HG03196 (cell line): ENCODE results near the gene KCNQ5.

Experiments
- ATAC-seq: cut with Tn5 transposase; IDR thresholded peaks from one replicate; pipeline ENCODE4 v1.9.1; 2021; ENCODE audit not compliant: unreplicated experiment

KCNQ5 gene

DNA sequence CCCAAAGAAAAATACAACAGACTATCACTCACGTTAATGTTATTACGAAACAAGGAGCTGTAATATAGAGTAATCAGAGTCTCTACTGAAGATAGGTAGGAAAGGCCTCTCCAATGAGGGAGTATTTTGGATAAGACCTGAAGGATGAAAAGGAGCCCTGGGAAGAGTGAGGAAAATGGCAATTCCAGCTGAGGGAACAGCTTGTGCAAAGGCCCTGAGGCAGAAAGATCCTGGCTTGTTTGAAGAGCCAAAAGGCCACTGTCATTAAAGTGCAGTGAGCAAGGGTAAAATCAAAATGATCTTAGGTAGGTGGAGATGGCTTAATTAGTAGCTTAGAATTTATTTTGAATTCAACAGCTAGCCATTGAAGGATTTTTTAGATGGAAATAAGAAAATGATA, 464.9 kb downstream of the KCNQ5 start:
- ATAC-seq: no peak

- peak; percentile 73 for ATAC-seq
Measured at GRCh38 chr6:73088138-73088813, 466.4 kb downstream of the KCNQ5 start.

GRCh38 chr6:73104921-73105320, 483.1 kb downstream of the KCNQ5 start:
- ATAC-seq: no peak

GRCh38 chr6:73107016-73107415, 485.2 kb downstream of the KCNQ5 start:
- ATAC-seq: no peak

DNA sequence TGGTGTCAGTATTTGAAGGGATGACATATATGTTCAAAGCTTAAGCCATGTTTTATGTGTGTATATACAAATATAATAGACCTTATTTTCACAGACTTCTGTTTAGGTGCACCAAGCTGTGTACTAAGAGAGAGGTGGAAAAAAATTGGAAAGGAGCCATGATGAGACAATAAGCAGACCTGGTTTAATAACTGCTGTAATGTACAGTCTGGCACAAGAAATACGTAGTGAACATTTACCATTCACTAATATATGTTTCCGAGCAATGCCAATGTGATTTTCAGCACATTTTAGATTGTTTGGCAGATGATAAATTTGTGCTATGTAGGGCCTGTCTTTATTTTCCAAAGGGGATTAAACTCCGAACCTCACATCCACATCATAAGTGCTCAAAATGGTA, 487.1 kb downstream of the KCNQ5 start:
- no peak for ATAC-seq

- ATAC-seq: no peak
Measured at GRCh38 chr6:73109659-73110058, 487.8 kb downstream of the KCNQ5 start.

DNA sequence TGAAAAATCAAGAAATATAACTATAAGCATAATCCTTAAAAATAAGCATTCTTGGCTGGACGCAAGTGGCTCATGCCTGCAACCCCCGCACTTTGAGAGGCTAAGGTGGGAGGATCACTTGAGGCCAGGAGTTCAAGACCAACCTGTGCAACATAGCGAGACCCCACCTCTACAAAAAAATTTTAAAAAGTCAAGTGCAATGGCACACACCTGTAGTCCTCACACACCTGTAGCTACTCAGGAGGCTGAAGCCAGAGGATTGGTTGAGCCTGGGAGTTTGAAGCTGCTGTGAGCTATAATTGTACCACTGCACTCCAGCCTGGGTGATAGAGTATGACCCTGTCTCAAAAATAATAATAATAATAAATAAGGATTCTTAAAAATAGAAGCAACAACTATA, 494.5 kb downstream of the KCNQ5 start:
- ATAC-seq: no peak

- no peak for ATAC-seq
Measured at GRCh38 chr6:73121421-73121993, 499.6 kb downstream of the KCNQ5 start.

DNA sequence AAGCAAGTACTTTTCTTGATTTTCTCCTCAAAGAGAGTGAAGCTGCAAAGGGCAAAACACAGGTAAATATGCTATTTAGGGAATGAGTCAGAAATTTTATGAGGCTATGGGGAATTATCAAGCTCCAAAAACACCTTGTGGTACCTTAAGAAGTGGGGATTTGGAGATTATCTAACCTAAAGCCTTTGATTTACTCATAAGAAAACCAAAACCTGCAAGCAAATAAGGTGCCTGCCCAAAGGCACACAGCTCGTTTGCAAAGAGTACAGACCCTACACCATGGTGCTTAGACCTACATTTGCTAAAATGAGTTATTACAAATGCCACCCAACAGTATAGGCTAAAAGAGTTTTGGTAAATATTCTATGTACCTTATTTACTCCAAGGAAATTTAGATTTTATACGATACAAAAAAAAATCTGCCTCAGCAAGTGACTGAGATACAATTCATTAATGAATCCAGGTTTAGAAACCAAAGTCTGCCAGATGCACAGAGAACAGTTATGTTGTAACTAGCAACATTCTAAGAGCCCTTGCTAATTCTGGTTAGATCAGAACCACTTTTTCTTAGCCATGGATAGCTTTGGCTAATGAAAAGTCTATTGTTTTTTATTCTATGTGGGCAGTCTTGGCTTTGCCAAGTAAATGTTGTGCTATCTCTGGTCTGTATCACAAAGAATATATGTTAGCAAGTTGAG, 501.9 kb downstream of the KCNQ5 start:
- ATAC-seq: peak; percentile 81

DNA sequence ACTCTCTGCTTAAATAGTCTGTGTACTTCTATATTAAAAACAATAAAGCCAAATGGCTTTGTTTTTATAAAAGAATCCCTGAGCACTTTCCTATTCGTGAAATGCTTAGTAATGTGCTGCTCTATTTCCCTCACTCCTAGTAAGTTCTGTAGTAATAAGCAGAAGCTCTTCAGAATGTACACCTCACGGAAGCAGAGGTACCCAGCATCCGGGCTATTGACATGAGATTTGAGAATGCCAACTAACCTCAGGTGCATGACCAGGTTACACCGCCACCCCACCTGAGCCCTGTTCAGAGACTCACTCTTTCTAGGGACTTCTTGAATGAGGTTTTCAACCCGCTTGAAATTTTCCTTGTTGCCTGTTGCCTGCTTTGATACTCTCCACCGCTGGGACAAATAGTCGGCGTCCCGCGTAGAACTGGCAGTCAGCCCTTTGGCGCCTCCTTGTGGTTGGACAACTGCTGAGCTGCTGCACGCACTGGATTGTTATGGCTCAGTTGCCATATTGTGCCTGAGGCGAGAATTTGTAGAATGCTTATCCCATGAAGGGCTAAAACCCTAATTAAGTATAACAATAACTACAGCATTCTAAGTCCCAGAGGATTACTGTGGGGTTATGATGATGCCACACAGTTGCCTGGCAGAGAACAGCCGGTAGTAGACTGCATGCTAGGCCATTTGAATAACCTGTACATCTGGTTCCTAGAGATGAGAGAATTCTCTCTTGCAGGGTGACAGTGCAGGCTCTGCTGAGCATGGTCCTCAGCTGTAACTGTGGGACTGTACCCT, 508.0 kb downstream of the KCNQ5 start:
- ATAC-seq: peak; percentile 90

GRCh38 chr6:73131706-73132105, 509.8 kb downstream of the KCNQ5 start:
- ATAC-seq: no peak

DNA sequence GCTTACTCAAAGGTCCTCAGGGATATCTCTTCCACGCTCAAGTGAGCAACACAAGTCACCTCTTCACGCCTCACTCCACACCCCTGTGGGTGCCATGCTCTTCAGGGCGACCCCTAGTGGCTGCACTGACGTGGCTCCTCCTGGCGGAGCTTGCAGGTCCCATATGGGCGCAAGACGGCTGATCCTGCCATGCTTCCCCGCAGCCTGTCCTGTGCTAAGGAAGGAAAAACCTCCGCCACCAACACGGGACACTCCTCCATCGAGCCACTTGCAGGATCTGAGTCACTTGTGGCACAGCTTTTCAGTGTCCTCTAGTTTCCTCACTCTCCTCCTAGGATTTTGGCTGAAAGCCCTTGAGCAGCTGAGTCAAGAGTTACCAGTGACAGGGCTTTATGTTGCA, 512.7 kb downstream of the KCNQ5 start:
- no peak for ATAC-seq

GRCh38 chr6:73139681-73140383, 518.0 kb downstream of the KCNQ5 start:
- peak; percentile 63 for ATAC-seq

DNA sequence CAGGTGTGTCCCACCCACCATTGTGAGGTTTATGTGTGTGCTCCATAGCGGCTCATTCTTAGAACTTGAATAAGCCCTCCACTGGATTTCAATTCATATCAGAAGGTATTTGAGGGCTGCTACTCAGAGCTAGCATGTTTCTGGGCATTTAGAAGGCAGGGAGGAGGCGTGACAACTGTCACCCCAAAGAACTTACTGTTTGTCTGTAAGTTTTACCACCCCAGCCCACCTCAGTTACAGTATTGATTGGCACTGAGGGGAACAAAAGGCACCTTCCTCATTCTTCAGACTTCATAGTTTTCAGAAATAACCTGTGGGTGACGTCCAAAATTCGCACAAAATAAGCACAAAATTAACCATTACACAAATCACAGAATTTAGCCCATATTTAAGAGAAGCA, 521.7 kb downstream of the KCNQ5 start:
- ATAC-seq: no peak

- no peak for ATAC-seq
Measured at GRCh38 chr6:73144516-73144915, 522.7 kb downstream of the KCNQ5 start.

DNA sequence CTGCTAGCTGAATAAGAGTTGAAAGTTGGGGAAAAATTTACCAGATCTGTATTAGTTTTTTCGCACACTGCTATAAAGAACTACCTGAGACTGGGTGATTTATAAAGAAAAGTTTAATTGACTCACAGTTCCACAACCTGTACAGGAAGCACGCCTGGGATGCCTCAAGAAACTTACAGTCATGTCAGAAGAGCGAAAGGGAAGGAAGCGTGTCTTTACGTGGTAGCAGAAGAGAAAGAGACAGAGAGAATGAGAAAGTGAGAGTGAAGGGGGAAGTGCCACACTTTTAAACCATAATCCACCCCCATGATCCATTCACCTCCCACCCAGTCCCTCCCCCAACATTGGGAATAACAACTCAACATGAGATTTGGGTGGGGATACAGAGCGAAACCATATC, 523.8 kb downstream of the KCNQ5 start:
- peak; percentile 73 for ATAC-seq

DNA sequence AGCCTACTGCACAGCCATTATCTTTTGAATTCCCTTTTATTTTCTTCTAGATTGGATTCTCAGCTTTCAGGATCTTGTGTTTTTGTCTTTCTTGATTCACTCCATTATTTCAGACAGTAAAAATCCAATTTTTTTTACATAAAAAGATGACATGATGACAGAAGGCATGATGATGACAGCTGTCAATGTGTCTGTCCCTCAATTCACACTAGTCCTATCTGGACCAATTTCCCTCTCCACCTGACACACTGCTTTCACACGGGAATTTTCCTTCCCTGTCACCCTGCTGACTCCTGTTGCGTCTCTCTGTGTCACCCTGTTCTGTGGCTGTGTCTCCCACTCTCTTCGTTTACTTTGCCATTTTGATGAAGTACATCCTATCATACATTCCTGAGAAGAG, 529.9 kb downstream of the KCNQ5 start:
- ATAC-seq: no peak

- ATAC-seq: no peak
Measured at GRCh38 chr6:73152556-73152955, 530.7 kb downstream of the KCNQ5 start.

DNA sequence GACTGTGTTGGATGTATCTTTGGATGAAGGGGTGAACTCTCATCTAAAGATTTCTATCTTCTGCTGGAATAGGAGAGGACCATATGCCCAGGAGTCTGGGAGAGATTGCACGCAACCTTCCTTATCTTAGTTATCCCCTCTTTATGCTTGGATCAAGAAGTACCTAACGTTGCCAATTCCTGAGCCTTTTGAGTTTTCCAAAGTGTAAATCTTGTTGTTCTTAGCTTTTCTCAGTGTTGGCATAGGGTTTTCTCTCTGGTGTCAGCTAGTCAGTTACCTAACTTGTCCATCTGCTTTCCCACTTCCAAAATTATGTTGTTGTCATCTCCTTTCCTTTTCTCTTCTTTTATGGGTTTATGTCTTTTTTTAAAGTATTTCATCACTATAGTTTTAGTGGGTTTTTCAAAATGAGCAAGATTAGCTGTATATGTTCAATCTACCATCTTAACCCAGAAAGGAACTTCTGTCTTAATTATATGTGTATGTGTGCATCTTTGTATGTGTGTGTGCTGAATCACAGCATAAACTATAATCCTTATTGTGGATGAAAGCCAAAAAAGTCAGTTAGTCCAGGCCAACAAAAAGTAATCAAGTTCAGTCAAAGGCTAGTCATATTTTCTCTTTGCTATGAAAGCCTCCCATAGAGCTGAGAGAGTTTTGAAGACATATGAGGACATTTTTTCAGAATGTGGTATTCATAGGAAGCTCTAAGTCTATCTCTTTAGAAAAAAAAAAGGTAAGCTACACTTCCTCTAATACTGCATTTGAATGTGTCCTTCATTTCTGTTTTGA, 531.3 kb downstream of the KCNQ5 start:
- ATAC-seq: no peak
